RWPE1 (cell line): ENCODE data around the gene PPP4R1.

Source experiments
- CTCF ChIA-PET: fragments of 350-600 bp; sonication (Branson Sonifier 250); formaldehyde crosslinking; extraction: SDS; loops from one replicate; lab custom pipeline; 2021; lab: Yijun Ruan, JAX
- POLR2A ChIA-PET: fragments of 400-600 bp; formaldehyde crosslinking; extraction: SDS; loops from one replicate; lab custom pipeline; 2020; ENCODE audit warnings: antibody characterized with exemption; ENCODE audit not compliant: low non-redundant PET; lab: Yijun Ruan, JAX
- DNase-seq: peaks from one replicate; pipeline ENCODE4 v3.0.0; 2012; ENCODE audit warnings: low spot score
- H3K27ac ChIP-seq: fragments of 450-650 bp; 2 replicates; pipeline ENCODE4 v1.5.1; 2017
- TF ChIP-seq, protein P1 (sequence below): fragments of 450-650 bp; conservative IDR thresholded peaks from 2 replicates; pipeline ENCODE4 v1.5.1; 2017; ENCODE audit warnings: low read depth, mild to moderate bottlenecking

The PPP4R1 gene

DNA sequence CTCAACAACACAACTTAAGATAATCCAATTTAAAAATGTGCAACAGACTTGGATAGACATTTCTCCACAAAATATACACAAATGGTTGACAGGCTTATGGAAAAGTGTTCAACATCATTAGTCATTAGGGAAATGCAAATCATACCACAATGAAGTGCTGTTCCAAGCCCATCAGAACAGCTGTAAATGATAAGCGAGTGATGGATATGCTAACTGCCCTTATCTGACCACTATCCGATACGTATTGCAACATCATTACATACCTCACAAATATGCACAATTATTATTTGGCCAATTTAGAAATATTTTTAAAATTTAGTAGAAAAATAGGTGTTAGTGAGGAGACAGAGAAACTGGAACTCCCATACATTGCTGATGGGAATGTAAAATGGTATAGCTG is 62.2 kb downstream of the PPP4R1 start:
- DNase-seq: no peak
- ChIA-PET CTCF (no interaction called here), POLR2A (no interaction called here)
- no peak overlapping the region for H3K27ac ChIP-seq
- TF ChIP-seq, protein P1, sequence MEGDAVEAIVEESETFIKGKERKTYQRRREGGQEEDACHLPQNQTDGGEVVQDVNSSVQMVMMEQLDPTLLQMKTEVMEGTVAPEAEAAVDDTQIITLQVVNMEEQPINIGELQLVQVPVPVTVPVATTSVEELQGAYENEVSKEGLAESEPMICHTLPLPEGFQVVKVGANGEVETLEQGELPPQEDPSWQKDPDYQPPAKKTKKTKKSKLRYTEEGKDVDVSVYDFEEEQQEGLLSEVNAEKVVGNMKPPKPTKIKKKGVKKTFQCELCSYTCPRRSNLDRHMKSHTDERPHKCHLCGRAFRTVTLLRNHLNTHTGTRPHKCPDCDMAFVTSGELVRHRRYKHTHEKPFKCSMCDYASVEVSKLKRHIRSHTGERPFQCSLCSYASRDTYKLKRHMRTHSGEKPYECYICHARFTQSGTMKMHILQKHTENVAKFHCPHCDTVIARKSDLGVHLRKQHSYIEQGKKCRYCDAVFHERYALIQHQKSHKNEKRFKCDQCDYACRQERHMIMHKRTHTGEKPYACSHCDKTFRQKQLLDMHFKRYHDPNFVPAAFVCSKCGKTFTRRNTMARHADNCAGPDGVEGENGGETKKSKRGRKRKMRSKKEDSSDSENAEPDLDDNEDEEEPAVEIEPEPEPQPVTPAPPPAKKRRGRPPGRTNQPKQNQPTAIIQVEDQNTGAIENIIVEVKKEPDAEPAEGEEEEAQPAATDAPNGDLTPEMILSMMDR: no peak

DNA sequence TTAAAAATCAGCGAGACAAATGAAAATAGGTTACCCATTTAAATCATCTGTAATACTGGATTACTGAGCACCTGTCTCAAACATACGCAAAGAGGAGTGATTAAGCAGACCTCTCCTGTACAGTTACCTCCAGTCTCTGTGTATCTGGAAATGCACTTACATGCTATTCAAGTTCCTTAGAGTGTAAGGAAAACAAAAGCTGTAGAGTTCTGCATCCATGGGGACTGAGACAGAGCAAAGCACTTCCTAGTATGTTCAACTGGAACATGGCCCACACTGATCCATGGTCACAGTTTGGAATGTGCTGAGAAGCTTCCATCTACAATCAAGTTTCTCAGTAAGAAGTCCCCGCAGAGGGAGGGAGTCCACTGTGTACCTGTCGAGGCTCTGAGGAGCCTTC is 63.9 kb downstream of the PPP4R1 start:
- ChIA-PET POLR2A (no interaction called here), CTCF (interaction anchor here (0.8 kb wide), 1 partner anchor 51 kb away, joined by 3 read pairs; no protein-coding TSS in a partner anchor)
- no peak for DNase-seq
- no peak overlapping the region for H3K27ac ChIP-seq
- TF ChIP-seq, protein P1: no peak

DNA sequence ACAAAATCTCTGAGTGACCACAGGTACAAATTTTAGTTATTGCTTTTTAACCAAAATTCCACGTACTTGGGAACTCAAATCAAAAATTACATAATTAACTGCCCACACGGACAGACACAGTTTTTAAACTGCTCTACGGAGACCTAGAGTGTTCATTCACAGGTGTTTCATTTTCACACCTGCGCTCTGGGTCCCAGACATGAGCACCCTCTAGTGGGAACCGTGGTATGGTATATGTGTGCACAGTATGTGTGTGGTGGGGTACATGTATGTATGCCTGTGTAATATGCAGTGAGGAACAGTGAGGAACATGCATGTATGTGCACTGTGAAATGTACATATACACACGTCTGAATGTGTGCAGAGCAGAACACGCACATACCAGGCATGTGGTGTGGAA is 65.0 kb downstream of the PPP4R1 start:
- ChIA-PET POLR2A (no interaction called here), CTCF (no interaction called here)
- DNase-seq: no peak
- no peak overlapping the region for H3K27ac ChIP-seq
- TF ChIP-seq, protein P1: no peak

DNA sequence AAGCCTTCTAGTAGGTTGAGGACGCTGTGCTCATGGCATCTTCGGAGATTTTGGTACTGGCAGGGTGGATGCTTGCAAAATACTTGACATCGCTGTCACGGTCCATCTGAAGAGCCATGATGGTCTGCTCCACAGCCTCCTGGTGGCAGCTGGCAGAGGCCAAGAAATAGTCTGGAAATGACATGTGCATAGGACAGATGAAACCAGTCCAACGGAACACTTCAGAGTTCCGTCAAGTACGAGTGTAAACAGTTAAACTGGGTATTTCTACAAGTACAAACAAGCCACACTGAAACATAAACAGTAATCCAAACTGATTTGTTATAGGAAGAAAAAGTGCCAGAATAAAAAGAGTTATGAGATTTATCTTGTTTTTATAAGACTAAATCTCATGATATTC is 66.6 kb downstream of the PPP4R1 start:
- ChIA-PET CTCF (no interaction called here), POLR2A (no interaction called here)
- no peak overlapping the region for H3K27ac ChIP-seq
- TF ChIP-seq, protein P1: no peak
- no peak for DNase-seq

DNA sequence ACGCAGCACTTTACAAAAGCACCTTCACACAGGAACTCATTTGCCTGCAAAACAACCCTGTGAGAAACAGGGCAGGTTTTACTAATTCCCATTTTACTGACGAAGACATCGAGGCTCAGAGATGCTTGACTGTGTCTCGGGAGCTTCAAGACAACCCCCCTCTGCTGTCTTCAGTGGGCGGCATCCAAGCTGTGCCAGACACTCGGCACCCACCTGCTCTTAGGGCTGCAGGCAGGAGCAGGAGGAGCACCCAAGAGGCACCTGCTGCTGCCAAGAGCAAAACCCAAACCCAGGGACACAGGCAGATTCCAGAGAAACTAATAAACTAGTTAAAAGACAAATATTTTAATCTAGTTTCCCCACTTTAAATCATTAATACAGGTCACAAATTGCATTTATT is 67.9 kb downstream of the PPP4R1 start:
- TF ChIP-seq, protein P1: no peak
- DNase-seq: no peak
- no peak overlapping the region for H3K27ac ChIP-seq
- CTCF ChIA-PET: no interaction called here
- POLR2A ChIA-PET: no interaction called here

DNA sequence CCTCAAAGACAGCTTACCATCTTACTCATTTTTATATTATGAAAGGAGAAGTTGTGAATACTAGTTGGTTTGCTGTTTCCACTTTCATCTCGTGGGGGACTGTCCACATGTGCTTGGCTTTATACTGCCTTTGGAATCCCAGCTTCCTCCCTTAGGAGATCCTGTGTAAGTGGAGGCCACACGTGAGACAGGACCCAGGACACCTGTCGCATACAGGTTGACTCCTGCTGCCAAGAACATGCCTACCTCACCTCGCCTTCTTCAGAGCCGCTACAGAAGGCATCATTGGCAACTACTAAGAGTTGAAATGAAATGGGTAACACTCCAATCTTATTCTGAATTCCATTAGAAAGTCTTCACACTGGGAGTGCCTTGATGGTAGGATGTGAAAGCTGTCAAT is 69.3 kb downstream of the PPP4R1 start:
- no peak for DNase-seq
- no peak overlapping the region for H3K27ac ChIP-seq
- TF ChIP-seq, protein P1: no peak
- ChIA-PET CTCF (interaction anchor here (0.6 to 0.7 kb wide), 2 partner anchors 179 to 340 kb away, joined by 3 read pairs; no protein-coding TSS in a partner anchor), POLR2A (no interaction called here)
